A549 (cell line): ENCODE results near the gene IER2. TPM values are rescaled to one million over a fixed set of nuclear protein-coding genes. Genes with fewer than 3 reads are reported as not detected.

Experiments
- ATAC-seq, 2 experiments: fragments of 200-7000 bp in 1 of 2; fragments of >200 bp in 1 of 2; cut with Nextera tagmentation in 1 of 2; cut with Tn5 transposase in 1 of 2; 3 replicates each; pipeline versions ENCODE4 v1.8.0 to v1.9.1; 2018 to 2020; ENCODE audit warnings: mild to moderate bottlenecking in 1 of 2, moderate library complexity in 1 of 2
- CTCF ChIA-PET: fragments of 300-600 bp; sonication (Branson Sonifier 250); formaldehyde crosslinking; extraction: SDS; loops from one replicate; lab custom pipeline; 2021; ENCODE audit warnings: antibody characterized with exemption, inconsistent platforms; lab: Yijun Ruan, JAX
- POLR2A ChIA-PET: fragments of 350-600 bp; formaldehyde crosslinking; extraction: SDS; loops from one replicate; lab custom pipeline; 2021; ENCODE audit warnings: antibody characterized with exemption, inconsistent platforms; lab: Yijun Ruan, JAX
- DNase-seq, 2 experiments: peaks; one replicate each; pipeline versions ENCODE4 v3.0.0 to v3.0.0-alpha.2; 2011 to 2016; ENCODE audit warnings: low read depth in 1 of 2, low spot score in 1 of 2
- FAIRE-seq: peaks from 2 replicates; lab custom pipeline; 2011; peaks lifted over from hg19 to GRCh38; lab: Jason Lieb, UNC
- H3K27ac ChIP-seq, 2 experiments: fragments of >200 bp; sonication (Bioruptor Twin); formaldehyde crosslinking; 3 replicates each; pipeline ENCODE4 v1.5.1; 2016 to 2017
- H3K4me1 ChIP-seq: fragments of >200 bp; sonication (Bioruptor Twin); formaldehyde crosslinking; 3 replicates; pipeline ENCODE4 v1.6.1; 2016
- H3K4me2 ChIP-seq: fragments of >200 bp; sonication (Bioruptor Twin); formaldehyde crosslinking; 3 replicates; pipeline ENCODE4 v1.6.1; 2016
- H3K4me3 ChIP-seq: fragments of >200 bp; sonication (Bioruptor Twin); formaldehyde crosslinking; 3 replicates; pipeline ENCODE4 v1.5.1; 2016
- H3K9me3 ChIP-seq: fragments of >200 bp; sonication (Bioruptor Twin); formaldehyde crosslinking; 3 replicates; pipeline ENCODE4 v1.6.1; 2016
- ESRRA ChIP-seq: fragments of 150-350 bp; IDR thresholded peaks from 2 replicates; pipeline ENCODE4 v1.6.1; 2014; ENCODE audit warnings: mild to moderate bottlenecking, low read length, borderline replicate concordance
- FOSL2 ChIP-seq, 2 experiments: fragments of 450-650 bp in 1 of 2; fragments of >200 bp in 1 of 2; sonication (Bioruptor Twin) in 1 of 2; formaldehyde crosslinking; IDR thresholded peaks; 2 replicates each; pipeline versions ENCODE4 v1.5.0 to v1.6.1; 2016 to 2020; ENCODE audit warnings: mild to moderate bottlenecking in 1 of 2, moderate library complexity in 1 of 2
- JUN ChIP-seq, 2 experiments: fragments of >200 bp; sonication (Bioruptor Twin); formaldehyde crosslinking; IDR thresholded peaks; 2 replicates in 1 of 2; 3 replicates in 1 of 2; pipeline ENCODE4 v1.6.1; 2016 to 2017
- KDM1A ChIP-seq: fragments of 200-600 bp; sonication (generic); IDR thresholded peaks from 2 replicates; pipeline ENCODE4 v1.6.1; 2016; ENCODE audit warnings: low read depth, mild to moderate bottlenecking
- KDM5A ChIP-seq: fragments of 200-600 bp; sonication (generic); IDR thresholded peaks from 2 replicates; pipeline ENCODE4 v1.6.1; 2016; ENCODE audit warnings: antibody characterized with exemption, mild to moderate bottlenecking
- NFE2L2 ChIP-seq: fragments of 150-350 bp; conservative IDR thresholded peaks from 2 replicates; pipeline ENCODE4 v1.6.1; 2014; ENCODE audit warnings: low read length
- NR3C1 ChIP-seq: fragments of >200 bp; sonication (Bioruptor Twin); formaldehyde crosslinking; IDR thresholded peaks from 3 replicates; pipeline ENCODE4 v1.6.1; 2017
- POLR2A ChIP-seq: IDR thresholded peaks from 2 replicates; pipeline ENCODE4 v1.6.1; 2012; ENCODE audit warnings: mild to moderate bottlenecking, low read length
- POLR2AphosphoS2 ChIP-seq: conservative IDR thresholded peaks from 2 replicates; pipeline ENCODE4 v1.6.1; 2012; ENCODE audit warnings: low read length, improper control_type of control experiment, inconsistent platforms
- RAD21 ChIP-seq, 2 experiments: fragments of >200 bp in 1 of 2; sonication (Bioruptor Twin) in 1 of 2; formaldehyde crosslinking in 1 of 2; IDR thresholded peaks in 1 of 2; conservative IDR thresholded peaks in 1 of 2; 2 replicates in 1 of 2; 3 replicates in 1 of 2; pipeline ENCODE4 v1.6.1; 2012 to 2018; ENCODE audit warnings: inconsistent platforms in 1 of 2
- RARB ChIP-seq: fragments of 250-450 bp; sonication (Bioruptor Pico); IDR thresholded peaks from 2 replicates; pipeline ENCODE4 v1.8.0; 2021; ENCODE audit warnings: mild to moderate bottlenecking, moderate library complexity
- SREBF2 ChIP-seq: fragments of 450-650 bp; IDR thresholded peaks from 2 replicates; pipeline ENCODE4 v1.6.1; 2014; ENCODE audit warnings: mild to moderate bottlenecking, moderate library complexity
- TFCP2L1 ChIP-seq: fragments of 250-450 bp; sonication (Bioruptor Pico); IDR thresholded peaks from 2 replicates; pipeline ENCODE4 v1.5.0; 2021; ENCODE audit warnings: mild to moderate bottlenecking
- TP53 ChIP-seq: fragments of 250-450 bp; sonication (Bioruptor Pico); IDR thresholded peaks from 2 replicates; pipeline ENCODE4 v1.5.0; 2021; ENCODE audit warnings: mild to moderate bottlenecking, moderate library complexity
- WGBS: methylation state at CpG from one replicate; pipeline ENCODE4 v1.1.6; 2017; ENCODE audit errors: missing lambda C conversion rate; 5-methylcytosine and 5-hydroxymethylcytosine counted together
- polyA plus RNA-seq, 4 experiments: library from polyadenylated mRNA; depleted of rRNA in 3 of 4; stranded (reverse); fragments of >200 nt; fragmentation: RNase III in 1 of 4; extraction: RNeasy Plus Mini Kit Qiagen cat#74134 plus additional on column Dnase treatment in 1 of 4; gene quantifications; 2 replicates in 3 of 4; 3 replicates in 1 of 4; pipeline ENCODE4 v1.2.3, GENCODE V29; 2011 to 2017
- TF ChIP-seq, protein P1 (sequence below): fragments of 200-600 bp; sonication (generic); IDR thresholded peaks from 2 replicates; pipeline ENCODE4 v1.6.1; 2016; ENCODE audit warnings: antibody characterized with exemption, mild to moderate bottlenecking, moderate library complexity
- TF ChIP-seq, protein P2 (sequence below): fragments of >200 bp; sonication (Bioruptor Twin); formaldehyde crosslinking; IDR thresholded peaks from 2 replicates; pipeline ENCODE4 v1.6.1; 2016
- TF ChIP-seq, protein P3 (sequence below): IDR thresholded peaks from 2 replicates; pipeline ENCODE4 v1.6.1; 2012
- TF ChIP-seq, protein P4 (sequence below): IDR thresholded peaks from 2 replicates; pipeline ENCODE4 v1.6.1; 2012

The IER2 gene
- polyA plus RNA-seq, 2 of the 4 experiments (the other 2 are of a cell fraction): 39.9 to 75.7 TPM

DNA sequence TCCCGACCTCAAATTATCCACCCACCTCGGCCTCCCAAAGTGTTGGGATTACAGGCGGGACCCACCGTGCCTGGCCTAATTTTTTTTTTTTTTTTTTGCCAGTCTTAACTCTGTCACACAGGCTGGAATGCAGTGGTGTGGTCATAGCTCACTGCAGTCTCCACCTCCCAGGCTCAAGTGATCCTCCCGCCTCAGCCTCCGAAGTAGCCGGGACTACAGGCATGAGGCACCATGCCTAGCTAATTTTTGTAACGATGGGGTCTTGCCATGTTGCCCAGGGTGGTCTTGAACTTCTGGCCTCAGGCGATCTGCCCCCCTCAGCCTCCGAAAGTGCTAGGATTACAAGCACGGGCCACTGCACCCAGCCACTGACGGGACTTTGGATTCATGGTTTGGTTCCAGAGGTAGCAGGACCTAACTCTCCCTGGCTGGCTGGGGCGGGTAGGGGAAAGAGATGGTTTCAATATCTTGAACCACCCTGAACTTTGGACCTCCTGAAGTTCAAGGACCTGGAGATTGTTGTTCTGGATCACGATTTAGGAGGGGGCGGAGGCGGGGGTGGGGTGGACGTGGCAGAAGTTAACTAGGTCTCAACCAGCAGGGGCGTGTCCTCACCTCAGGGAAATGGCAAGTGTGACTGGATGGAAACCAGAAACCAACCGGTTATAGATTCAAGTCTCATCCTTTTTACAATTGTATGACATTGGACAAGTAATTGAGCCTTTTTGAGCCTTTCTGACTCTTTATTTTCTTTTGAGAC is 40.8 kb downstream of the IER2 start:
- ATAC-seq (no peak), DNase-seq (no peak), FAIRE-seq (no peak)
- WGBS: 83% methylated on average over 16 of the region's 19 CpGs
- no peak overlapping the region for H3K4me3 ChIP-seq
- no peak overlapping the region; a peak in 1 of 6 replicates for H3K27ac ChIP-seq
- H3K4me2 ChIP-seq: no peak overlapping the region
- CTCF ChIA-PET: no interaction called here
- H3K4me1 ChIP-seq: 0 out of 3 replicates have a peak, but pooled peaks cover 5% of the 10 kb centered on the region
- no peak for TF ChIP-seq POLR2A
- TF ChIP-seq, protein P1, sequence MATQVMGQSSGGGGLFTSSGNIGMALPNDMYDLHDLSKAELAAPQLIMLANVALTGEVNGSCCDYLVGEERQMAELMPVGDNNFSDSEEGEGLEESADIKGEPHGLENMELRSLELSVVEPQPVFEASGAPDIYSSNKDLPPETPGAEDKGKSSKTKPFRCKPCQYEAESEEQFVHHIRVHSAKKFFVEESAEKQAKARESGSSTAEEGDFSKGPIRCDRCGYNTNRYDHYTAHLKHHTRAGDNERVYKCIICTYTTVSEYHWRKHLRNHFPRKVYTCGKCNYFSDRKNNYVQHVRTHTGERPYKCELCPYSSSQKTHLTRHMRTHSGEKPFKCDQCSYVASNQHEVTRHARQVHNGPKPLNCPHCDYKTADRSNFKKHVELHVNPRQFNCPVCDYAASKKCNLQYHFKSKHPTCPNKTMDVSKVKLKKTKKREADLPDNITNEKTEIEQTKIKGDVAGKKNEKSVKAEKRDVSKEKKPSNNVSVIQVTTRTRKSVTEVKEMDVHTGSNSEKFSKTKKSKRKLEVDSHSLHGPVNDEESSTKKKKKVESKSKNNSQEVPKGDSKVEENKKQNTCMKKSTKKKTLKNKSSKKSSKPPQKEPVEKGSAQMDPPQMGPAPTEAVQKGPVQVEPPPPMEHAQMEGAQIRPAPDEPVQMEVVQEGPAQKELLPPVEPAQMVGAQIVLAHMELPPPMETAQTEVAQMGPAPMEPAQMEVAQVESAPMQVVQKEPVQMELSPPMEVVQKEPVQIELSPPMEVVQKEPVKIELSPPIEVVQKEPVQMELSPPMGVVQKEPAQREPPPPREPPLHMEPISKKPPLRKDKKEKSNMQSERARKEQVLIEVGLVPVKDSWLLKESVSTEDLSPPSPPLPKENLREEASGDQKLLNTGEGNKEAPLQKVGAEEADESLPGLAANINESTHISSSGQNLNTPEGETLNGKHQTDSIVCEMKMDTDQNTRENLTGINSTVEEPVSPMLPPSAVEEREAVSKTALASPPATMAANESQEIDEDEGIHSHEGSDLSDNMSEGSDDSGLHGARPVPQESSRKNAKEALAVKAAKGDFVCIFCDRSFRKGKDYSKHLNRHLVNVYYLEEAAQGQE: no peak
- no peak for TF ChIP-seq TFCP2L1
- no peak for TF ChIP-seq POLR2AphosphoS2
- TF ChIP-seq, protein P2, sequence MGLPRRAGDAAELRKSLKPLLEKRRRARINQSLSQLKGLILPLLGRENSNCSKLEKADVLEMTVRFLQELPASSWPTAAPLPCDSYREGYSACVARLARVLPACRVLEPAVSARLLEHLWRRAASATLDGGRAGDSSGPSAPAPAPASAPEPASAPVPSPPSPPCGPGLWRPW: no peak
- no peak for TF ChIP-seq KDM5A
- TF ChIP-seq FOSL2 (IDR thresholded peaks at IDR 0.05): no peak
- no peak for TF ChIP-seq FOSL2 (CRISPR knock-in tag; IDR thresholded peaks at IDR 0.05)
- TF ChIP-seq, protein P3, sequence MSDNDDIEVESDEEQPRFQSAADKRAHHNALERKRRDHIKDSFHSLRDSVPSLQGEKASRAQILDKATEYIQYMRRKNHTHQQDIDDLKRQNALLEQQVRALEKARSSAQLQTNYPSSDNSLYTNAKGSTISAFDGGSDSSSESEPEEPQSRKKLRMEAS: no peak
- TF ChIP-seq NR3C1: no peak
- TF ChIP-seq, protein P4, sequence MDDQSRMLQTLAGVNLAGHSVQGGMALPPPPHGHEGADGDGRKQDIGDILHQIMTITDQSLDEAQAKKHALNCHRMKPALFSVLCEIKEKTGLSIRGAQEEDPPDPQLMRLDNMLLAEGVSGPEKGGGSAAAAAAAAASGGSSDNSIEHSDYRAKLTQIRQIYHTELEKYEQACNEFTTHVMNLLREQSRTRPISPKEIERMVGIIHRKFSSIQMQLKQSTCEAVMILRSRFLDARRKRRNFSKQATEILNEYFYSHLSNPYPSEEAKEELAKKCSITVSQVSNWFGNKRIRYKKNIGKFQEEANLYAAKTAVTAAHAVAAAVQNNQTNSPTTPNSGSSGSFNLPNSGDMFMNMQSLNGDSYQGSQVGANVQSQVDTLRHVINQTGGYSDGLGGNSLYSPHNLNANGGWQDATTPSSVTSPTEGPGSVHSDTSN: no peak
- no peak for TF ChIP-seq TP53 (CRISPR knock-in tag)
- no peak for TF ChIP-seq JUN (IDR thresholded peaks at IDR 0.05)
- POLR2A ChIA-PET: no interaction called here
- H3K9me3 ChIP-seq: no peaks in the 10 kb centered on the region

DNA sequence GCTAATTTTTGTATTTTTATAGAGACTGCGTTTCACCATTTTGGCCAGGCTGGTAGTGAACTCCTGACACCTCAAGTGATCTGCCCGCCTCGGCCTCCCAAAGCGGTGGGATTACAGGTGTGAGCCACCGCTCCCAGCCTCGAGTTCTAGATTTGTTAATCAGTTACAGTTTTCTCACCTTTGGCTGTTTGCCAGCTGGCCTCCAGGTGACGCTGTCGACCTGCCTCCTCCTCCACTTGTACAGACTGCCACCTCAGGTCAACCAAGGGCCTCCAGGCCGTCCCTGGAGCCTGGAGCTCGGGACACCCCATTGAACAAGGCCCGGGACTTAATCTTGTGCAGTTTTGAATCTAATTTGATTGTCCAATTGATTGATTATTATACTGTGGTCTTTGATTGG is 45.5 kb downstream of the IER2 start:
- no peak overlapping the region for H3K4me2 ChIP-seq
- no peaks in the 10 kb centered on the region for H3K9me3 ChIP-seq
- ATAC-seq (no peak), FAIRE-seq (no peak), DNase-seq (peak in 1 of 2 experiments; percentile 36)
- H3K4me3 ChIP-seq: no peak overlapping the region
- TF ChIP-seq POLR2AphosphoS2 (no peak), ESRRA (no peak), KDM5A (no peak), RAD21 (conservative IDR thresholded peaks at IDR 0.05 in 1 of 2, IDR thresholded peaks at IDR 0.05 in 1 of 2) (no peak), FOSL2 (IDR thresholded peaks at IDR 0.05) (no peak), FOSL2 (CRISPR knock-in tag; IDR thresholded peaks at IDR 0.05) (no peak), JUN (IDR thresholded peaks at IDR 0.05) (no peak), KDM1A (no peak), RARB (CRISPR knock-in tag) (no peak), SREBF2 (no peak), NFE2L2 (no peak), TFCP2L1 (no peak)
- H3K4me1 ChIP-seq: 0 out of 3 replicates have a peak, but pooled peaks cover 5% of the 10 kb centered on the region
- H3K27ac ChIP-seq: 0 out of 6 replicates have a peak overlapping the region, but pooled peaks of 1 of the 2 experiments have one; percentile 23
- POLR2A ChIA-PET: interaction anchor here (1.3 kb wide), 1 partner anchor 43 kb away, joined by 4 read pairs; no protein-coding TSS in a partner anchor
- CTCF ChIA-PET: interaction anchor here (1.2 to 1.9 kb wide), 4 partner anchors 13 to 67 kb away, joined by 4 to 16 read pairs (median 4); no protein-coding TSS in a partner anchor
- 69% methylated on average over 10 of the region's 11 CpGs for WGBS
